ENCODE data around the gene CPT1C.
A peak's percentile ranks its signal among the peaks of the same experiment; 100 is the strongest.
"Not testable (repeated sequence)": the region's sequence is repeated elsewhere in the genome, so short reads cannot be mapped to it uniquely, and the experiment has no call there.

The CPT1C gene

GRCh38 chr19:49710372-49710951, 19.5 kb downstream of the CPT1C start:
- no peak for DNase-seq

GRCh38 chr19:49712397-49712859, 21.5 kb downstream of the CPT1C start:
- no peak for DNase-seq

GRCh38 chr19:49713236-49713845, 22.4 kb downstream of the CPT1C start:
- no peak for DNase-seq

- DNase-seq = no peak
These were observed 25.2 kb downstream of the CPT1C start for GRCh38 chr19:49716154-49716553.

DNA sequence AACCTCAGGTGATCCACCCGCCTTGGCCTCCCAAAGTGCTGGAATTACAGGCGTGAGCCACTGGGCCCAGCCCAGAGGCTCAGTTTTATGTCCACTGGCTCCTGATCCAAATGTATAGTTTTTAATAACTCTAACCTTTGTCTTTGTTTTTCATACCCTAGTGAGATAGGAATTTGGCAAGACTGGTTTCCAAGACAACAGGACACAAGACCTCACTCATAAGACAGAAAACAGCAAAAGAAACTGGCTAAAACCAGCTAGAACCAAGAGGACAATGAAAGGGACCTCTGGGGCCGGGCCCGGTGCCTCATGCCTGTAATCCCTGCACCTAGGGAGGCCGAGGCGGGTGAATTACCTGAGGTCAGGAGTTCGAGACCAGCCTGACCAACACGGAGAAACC, 27.6 kb downstream of the CPT1C start:
- no peak for DNase-seq

- DNase-seq = no peak
These were observed 28.1 kb downstream of the CPT1C start for GRCh38 chr19:49718991-49719390.

DNA sequence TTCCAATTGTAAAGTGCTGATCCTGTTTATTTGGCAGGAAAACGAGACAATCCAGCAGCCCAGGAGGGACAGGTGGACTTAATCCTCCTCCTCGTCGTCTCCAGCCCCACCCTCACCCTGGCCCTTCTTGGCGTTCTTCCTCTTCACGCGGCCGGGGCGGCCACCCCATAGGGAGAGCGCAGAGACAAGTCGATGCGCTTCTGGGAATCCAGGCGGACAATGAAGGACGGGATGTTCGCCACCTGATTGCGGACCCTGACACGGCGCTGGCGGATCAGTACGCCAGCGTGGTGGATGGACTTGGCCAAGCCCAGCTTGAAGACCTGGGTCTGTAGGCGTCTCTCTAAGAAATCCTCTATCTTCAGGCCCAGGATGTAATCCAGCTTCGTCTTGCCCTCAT, 28.5 kb downstream of the CPT1C start:
- DNase-seq = not testable (repeated sequence)

DNA sequence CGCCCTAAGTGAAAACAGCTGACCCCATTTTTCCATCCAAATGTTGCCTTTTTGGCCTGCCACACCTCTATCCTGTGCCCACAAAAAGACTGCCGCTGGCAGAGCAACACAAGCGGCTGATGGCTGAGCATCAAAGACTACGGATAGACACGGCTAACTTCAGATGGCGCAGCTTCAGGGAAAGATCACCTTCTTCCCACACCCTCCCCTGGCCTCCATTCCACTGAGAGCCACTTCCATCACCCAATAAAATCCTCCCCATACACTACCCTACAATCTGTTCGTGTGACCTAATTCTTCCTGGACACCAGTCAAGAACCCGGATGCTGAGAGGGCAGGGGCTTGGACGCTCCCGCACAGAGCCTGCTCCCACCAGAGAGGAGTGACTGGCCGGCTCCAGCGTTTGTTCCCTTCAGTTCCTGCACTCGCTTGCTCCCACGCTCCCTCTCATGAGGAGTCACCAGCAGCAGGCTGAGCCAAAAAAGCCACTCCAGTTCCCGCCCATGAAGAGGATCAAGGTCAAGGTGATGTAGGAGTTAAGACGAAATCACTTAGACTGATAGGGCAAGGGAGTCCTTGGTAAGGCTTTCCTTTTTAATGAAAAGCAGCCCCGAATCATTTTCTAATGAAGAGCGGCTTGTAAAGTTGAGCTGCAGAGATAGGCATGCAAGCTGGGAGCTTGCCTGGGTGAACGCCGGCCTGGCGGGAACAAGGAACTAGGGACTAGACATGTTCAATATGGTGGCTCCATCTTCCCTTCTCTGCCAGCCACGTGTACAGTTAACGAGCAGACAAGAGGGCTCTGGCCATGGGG, 36.5 kb downstream of the CPT1C start:
- DNase-seq = no peak

GRCh38 chr19:49730166-49730565, 39.2 kb downstream of the CPT1C start:
- no peak for DNase-seq

DNA sequence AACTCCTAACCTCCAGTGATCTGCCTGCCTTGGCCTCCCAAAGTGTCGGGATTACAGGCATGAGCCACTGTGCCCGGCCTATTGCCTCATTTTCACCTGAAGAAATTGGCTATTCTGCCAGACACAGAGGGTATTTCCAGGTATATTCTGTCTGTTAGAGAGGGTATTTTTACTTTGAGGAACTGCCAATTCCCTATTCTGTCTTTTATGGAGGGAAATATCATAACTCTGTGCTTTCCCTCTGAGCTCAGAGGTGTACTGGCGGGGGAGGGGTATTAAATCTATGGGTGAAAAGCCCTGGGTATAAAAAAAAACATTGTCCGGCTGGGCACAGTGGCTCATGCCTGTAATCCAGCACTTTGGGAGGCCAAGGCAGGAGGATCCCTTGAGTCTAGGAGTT, 47.4 kb downstream of the CPT1C start:
- no peak for DNase-seq

DNA sequence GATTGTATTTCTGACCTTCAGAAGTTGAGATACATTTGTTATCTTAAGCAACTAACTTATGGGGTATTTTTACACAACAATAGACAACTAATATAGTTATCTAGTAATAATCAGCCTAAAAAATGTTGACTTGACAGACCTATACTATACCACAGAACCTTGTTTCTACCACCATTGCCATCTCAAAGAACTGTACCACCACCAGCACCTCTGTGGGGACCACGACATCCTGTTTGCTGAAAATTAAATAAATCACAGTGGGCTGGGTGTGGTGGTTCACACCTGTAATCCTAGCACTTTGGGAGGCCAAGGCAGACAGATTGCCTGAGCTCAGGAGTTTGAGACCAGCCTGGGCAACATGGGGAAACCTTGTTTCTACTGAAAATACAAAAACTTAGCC, 48.2 kb downstream of the CPT1C start:
- no peak for DNase-seq

GRCh38 chr19:49739933-49740332, 49.0 kb downstream of the CPT1C start:
- DNase-seq = no peak

- DNase-seq = no peak
These were observed 50.4 kb downstream of the CPT1C start for GRCh38 chr19:49741210-49741844.

DNA sequence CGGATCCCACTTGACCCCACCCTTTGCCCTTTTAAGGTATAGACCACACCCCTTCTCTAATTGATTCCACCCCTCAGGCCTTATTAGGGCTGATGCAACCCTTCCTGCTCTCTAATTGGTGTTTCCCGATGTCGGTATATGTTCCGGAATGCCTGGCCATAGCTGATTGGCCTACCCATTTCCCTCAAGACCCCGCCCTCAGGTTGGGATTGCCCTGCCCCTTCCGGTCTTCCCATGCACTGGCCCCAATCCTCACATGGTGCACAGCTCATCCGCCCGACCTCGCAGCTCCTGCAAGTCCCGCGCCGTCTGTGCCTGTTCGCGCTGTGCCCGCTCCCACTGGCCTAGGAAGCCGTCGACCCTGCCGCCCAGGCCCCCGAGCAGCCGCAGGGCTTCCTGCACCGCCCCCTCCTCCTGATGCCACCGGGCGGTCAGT, 54.0 kb downstream of the CPT1C start:
- no peak for DNase-seq

DNA sequence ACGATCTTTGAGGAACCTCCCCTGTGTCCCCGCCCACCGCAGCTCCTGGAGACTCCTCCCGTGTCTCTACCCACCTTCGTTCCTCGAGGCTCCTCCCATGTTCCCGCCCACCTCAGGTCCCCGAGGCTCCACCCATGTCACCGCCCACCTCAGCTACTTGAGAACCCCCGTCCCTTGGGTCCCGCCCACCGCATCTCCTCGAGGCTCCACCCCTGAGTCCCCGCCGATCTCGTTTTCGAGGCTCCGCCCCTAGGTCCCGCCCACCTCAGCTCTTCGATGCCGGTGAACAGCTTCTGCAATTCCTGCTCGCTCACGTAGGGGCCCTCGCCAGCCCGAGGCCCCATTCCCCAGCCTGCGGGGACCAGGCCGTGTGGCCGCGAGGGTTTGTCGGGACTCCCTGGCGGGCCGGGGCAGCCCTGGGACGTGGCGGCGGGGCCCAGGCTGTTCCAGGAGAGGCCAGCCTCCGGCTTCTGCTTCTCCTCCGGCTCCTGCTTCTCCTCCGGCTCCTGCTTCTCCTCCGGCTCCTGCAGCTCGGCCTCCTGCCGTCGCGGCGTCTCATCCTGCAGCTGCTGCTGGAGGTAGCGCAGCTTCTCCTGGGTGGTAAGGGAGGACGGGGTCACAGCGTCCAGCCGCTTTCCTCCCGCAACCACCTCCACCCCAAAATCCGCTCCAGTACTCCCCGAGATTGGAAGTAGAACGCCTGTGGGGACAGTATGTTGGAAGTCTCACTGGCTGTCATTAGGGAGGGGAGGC, 55.5 kb downstream of the CPT1C start:
- DNase-seq = peak; percentile 39

- no peak for DNase-seq
These were observed 58.3 kb downstream of the CPT1C start for GRCh38 chr19:49749055-49749716.

DNA sequence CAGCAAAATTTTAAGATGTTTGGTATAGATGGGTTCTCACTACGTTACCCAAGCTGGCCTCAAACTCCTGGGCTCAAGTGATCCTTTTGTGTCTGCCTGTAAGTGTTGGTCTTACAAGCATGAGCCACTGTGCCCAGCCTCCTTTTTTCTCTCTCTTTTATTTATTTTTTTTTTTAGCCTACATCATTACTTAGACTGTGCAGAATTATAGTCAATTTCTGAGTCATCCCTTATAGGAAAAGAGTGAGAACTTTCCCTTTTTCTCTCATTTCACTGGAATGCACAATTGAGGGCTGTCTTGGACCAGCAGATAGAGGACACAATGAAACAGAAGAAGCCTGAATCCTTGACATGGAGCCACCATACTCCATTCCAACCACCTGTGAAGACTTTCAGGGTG, 58.9 kb downstream of the CPT1C start:
- no peak for DNase-seq

DNA sequence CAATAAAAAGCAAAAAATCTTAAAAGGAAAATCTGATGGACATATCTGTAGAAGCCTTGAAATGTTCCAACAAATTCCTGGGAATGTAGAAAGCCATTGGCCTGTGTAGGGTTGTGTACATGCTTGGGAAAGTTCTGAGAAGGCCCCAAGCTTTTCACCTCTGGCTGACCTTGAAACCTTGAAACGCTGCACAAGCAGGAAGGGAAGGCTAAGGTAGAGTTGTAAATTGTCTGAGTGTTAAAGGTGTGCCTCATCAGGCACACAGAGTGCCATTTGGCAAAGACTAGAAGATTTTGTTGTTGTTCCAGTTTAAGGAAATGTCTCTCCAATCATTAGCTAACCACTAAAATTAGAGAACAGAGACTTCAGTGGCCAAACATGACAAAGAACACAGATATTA, 61.8 kb downstream of the CPT1C start:
- DNase-seq = no peak

DNA sequence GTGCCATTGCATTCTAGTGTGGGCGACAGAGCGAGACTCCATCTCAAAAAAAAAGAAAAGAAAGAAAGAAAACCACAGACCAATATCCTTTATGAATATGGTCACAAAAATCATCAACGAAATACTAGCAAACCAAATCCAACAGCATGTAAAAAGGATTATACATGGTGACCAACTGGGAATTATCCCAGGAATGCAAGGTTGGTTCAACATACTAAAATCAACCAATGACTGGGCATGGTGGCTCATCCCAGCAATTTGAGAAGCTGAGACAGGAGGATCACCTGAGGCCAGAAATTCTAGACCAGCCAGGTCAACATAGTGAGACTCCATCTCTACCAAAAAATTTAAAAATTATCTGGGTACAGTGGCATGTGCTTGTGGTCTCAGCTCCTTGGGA, 65.0 kb downstream of the CPT1C start:
- DNase-seq = no peak

- no peak for DNase-seq
These were observed 67.4 kb downstream of the CPT1C start for GRCh38 chr19:49758292-49758691.

GRCh38 chr19:49761249-49761624, 70.3 kb downstream of the CPT1C start:
- DNase-seq = no peak

DNA sequence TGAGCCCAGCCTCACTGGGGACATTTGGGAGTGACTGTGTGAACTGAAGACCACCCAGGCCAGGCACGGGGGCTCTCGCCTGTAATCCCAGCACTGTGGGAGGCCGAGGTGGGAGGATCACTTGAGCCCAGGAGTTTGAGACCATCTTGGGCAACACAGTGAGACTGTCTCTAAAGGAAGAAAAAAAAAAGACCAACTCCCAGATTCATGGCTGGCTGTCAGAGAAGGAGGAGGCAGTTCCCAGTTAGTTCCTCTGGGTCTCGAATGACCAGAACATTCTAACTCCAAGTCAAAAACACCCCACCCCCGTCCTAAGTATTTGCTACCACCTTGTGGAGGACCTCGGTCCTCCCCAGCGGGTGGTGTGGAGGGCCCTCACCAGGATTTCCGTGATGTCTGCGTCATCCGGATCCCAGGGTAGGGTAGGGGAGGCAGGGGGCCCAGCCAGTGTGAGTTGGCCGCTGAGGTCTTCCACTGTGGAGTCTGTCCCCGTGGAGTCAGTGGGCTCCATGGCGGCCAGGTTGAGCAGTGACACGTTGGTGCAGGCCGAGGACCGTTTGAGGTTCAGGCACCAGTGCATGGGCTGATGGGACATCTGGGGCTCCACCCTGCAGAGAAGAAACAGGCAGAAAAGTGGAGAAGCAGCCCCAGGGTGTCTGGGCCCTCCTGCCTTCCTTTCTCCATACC, 70.9 kb downstream of the CPT1C start:
- no peak for DNase-seq
